GM12873 (cell line): ENCODE measurements around the gene PLA2G6.

Source experiments
- CTCF ChIP-seq: IDR thresholded peaks from 2 replicates; pipeline ENCODE4 v1.5.1; 2012; ENCODE audit warnings: low read depth, mild to moderate bottlenecking, moderate library complexity, low read length, control low read depth; ENCODE audit not compliant: insufficient read depth; ENCODE audit errors: missing control alignments

The PLA2G6 gene

DNA sequence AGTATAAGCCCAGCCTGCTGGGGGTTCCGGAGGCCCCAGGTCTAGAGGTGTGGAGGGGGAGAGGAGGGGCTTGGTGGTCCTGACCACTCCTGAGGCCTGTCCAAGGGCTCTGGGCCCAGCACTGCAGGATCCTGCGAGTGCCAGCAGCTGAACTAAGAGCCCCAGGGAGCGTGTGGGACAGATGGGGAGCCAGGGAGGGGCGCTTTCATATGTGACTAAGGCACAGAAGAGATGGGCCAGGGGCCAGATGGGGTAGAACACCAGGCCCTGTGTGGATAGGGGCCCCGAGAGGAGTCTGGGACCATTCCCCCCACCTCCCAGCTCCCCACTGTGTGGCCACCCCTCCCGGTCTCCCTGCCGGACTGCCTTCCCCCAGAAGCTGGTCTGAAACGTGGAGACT lies 38.5 kb upstream of the PLA2G6 start:
- TF ChIP-seq CTCF: no peak

DNA sequence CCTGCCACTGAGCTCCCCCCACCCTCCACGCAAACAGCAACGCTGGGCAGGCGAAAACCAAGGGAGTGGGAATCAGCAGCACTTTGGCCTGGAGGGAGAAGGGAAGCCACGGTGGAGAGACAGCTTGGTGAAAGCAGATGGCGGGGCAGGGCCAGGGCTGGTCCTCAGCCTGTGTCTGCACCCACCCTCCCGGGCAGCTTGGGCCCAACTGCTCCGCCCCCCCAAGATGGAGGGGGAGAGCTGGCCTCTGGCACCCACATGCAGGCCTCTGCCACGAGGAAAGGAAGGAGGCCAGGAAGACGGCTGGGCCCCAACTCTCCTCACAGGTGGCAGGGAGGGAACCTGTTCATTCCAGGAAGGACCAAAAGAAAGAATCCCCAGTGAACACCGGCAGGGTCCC lies 38.0 kb upstream of the PLA2G6 start:
- no peak for TF ChIP-seq CTCF

DNA sequence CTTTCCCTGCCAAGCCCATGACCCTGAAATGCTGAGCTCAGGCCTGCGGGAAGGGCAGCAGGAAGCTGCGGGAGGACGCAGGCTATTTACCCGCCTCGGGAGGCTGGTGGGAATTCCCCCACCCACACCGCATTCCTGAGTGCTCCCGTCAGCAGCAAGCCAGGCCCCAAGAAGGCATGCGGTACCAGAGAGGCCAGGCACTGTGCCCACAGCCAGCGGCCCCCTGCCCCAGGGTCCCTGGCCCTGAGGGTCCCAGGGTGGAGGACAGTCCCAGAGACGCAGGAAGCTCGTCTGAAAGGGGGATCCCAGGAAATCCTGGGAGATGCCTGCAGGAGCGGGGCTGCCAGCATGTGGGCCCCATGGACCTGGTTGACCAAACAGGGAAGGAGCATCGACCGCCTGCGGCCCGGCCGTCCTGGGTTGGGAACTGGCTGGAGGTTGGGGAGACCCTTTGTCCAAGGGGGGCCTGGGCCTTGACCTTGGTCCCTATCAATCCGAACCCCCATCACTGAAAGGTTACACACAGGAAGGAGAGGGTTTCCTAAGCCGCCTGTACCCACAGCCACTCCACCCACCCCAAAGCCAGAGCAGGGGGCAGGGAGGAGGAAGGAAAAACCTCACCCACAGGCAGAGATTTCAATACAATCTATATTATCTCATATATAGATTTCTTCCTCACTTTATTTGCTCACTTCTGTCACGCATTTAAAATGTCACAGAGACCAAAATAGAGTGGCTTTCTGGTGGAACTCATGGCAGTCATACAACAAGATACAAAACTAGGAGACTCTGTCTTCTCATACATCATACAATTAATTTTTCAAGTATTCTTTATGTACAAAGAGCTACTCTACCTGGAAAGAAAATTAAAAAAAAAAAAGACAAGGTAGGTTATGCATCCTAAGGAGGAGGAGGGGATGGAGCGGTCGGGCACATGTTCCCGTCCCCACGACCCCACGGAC lies 37.3 kb upstream of the PLA2G6 start:
- TF ChIP-seq CTCF: no peak

DNA sequence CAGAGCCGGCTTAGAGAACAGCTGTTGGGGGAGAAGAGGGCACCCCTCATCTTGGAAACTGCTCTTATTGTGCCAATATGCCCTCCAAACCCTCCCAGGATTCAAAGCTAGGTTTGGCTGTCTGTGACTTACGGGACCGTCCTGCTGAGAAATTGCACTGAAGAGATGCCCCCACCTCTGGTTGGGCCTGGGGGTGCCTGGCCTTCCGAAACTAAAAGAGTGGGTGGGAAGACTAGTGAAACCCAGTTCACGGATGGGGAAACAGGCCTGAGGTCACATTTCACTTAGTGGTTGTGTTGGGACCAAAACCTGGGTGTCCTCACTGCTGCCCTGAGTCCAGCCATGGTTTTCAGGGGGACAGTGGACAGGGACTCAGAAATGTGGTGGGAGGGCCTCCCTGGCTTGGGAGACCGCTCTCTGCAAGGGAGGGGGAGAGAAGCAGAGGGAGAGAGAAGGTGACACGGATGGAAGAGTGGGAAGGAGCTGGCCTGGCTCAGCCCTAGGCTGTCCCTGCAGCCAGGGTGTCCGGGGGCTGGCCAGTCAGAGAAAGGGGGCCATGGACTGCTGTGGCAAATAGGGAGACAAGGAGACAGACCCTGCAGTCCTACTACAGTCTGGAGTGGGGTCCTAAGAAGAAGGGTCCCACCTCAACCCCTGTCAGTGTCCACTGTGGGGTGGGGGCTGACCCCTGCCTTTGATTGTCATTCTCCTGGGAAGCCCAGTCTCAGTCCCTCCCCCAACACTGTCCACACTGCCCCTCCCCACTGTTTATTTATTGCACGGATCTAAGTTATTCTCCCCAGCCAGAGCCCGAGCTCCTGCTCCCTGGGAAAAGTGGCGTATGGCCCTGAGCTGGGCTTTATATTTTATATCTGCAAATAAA lies 33.8 kb upstream of the PLA2G6 start:
- no peak for TF ChIP-seq CTCF

- TF ChIP-seq CTCF: no peak
Observed at GRCh38 chr22:38214302-38215056, 32.8 kb upstream of the PLA2G6 start.

GRCh38 chr22:38213990-38214301 lies 32.3 kb upstream of the PLA2G6 start:
- no peak for TF ChIP-seq CTCF

DNA sequence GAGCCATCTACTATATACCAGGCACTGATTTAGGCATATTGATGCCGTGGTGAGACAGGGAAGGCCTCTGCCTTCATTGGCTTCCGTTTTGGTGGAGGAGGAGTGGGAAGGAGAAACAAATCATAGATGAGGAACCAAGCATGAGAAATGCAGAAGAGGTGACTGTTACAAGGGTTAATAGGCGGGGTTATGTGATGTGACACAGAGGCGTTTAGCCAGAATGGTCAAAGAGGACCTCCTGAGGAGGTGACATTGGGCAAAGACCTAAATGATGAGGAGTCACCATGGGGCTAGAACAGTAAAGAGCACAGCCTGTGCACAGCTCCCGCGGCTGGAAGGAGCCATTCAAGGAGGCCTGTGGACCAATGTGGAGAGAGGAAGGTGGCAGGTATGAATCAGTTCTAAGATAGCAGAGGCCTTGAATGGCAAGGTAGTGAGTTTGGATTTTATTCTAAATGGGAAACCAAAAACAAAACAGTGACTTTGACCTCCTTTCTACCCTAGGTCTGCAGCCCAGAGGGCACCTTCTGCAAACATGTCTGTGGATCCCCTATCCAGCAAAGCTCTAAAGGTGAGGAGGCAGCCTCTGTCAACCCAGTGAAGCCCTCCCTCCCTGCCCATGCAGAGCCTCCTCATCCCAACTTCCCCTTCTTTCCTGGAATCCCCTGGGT lies 31.8 kb upstream of the PLA2G6 start:
- TF ChIP-seq CTCF: no peak
